ENCODE measurements around the gene C11orf98.

Gene C11orf98

DNA sequence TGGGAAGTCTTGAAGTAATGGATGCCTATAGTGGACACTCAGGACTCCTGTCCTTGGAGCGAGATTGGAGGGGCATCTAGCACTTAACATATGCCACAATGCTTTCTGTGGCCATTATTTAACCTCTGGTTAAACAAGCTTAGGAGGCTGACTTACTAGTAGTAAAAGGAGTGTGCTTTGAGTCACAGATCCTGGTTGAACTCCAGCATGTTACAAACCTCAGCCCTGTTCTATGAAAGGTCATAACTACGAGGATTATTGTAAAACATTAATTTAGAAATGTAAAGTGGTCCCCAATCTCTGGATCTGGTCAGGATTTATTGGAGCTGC, 8.2 kb upstream of the C11orf98 start:
- Histone ChIP-seq H3K27me3 (ENCODE audit: low read length) (no peaks in the 10 kb centered on the region), H3K4me3 (ENCODE audit: insufficient read depth, low read length, poor library complexity, severe bottlenecking) (no peak overlapping the region), H3K27ac (ENCODE audit: low read depth, low read length) (no peak overlapping the region; the same call in 1 of the 2 replicates), H3K9ac (ENCODE audit: low read length) (peak overlapping the region; percentile 81), H3K9me3 (ENCODE audit: insufficient read depth, low read length) (no peaks in the 10 kb centered on the region), H3K9me2 (replicated peaks; ENCODE audit: insufficient read depth, low read length) (no peaks in the 10 kb centered on the region), H2AFZ (ENCODE audit: low read depth, low read length, severe bottlenecking) (no peak overlapping the region), H4K20me1 (ENCODE audit: low read depth, low read length) (no peaks in the 10 kb centered on the region), H3F3A (ENCODE audit: insufficient read depth) (peaks cover 39% of the 10 kb centered on the region), H3K4me2 (ENCODE audit: low read depth, low read length, poor library complexity, severe bottlenecking) (peak overlapping the region; percentile 91), H3K79me2 (ENCODE audit: insufficient read depth, low read length) (peaks cover 38% of the 10 kb centered on the region), H3K36me3 (ENCODE audit: low read length) (no peaks in the 10 kb centered on the region)
- TF ChIP-seq, protein P1, sequence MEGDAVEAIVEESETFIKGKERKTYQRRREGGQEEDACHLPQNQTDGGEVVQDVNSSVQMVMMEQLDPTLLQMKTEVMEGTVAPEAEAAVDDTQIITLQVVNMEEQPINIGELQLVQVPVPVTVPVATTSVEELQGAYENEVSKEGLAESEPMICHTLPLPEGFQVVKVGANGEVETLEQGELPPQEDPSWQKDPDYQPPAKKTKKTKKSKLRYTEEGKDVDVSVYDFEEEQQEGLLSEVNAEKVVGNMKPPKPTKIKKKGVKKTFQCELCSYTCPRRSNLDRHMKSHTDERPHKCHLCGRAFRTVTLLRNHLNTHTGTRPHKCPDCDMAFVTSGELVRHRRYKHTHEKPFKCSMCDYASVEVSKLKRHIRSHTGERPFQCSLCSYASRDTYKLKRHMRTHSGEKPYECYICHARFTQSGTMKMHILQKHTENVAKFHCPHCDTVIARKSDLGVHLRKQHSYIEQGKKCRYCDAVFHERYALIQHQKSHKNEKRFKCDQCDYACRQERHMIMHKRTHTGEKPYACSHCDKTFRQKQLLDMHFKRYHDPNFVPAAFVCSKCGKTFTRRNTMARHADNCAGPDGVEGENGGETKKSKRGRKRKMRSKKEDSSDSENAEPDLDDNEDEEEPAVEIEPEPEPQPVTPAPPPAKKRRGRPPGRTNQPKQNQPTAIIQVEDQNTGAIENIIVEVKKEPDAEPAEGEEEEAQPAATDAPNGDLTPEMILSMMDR (IDR thresholded peaks at IDR 0.05; ENCODE audit: insufficient read depth, low read length, poor library complexity, severe bottlenecking): no peak
- TF ChIP-seq EZH2phosphoT487 (conservative IDR thresholded peaks at IDR 0.05; ENCODE audit: low read length): no peak

DNA sequence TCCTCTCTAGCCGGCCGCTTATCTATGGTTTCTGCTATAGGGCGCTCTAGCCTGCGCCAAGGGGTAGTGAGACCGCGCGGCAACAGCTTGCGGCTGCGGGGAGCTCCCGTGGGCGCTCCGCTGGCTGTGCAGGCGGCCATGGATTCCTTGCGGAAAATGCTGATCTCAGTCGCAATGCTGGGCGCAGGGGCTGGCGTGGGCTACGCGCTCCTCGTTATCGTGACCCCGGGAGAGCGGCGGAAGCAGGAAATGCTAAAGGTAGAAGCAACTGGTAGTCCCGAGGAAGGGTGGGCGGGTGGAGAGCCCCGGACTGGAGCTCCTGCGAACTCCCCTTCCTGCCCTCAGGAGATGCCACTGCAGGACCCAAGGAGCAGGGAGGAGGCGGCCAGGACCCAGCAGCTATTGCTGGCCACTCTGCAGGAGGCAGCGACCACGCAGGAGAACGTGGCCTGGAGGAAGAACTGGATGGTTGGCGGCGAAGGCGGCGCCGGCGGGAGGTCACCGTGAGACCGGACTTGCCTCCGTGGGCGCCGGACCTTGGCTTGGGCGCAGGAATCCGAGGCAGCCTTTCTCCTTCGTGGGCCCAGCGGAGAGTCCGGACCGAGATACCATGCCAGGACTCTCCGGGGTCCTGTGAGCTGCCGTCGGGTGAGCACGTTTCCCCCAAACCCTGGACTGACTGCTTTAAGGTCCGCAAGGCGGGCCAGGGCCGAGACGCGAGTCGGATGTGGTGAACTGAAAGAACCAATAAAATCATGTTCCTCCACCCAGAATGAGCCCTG, 6.8 kb upstream of the C11orf98 start, which contains the start of the genes LBHD1 and UQCC3:
Gene LBHD1, minus strand, starts transcription at position 660 of the 782 bp plus-strand sequence. CDS start 2,236 bp downstream, outside the sequence.
Gene UQCC3, plus strand, starts transcription at position 66 of the 782 bp plus-strand sequence. Its CDS starts 73 bp downstream, at position 139.
- H3K79me2 ChIP-seq (ENCODE audit: insufficient read depth, low read length): peaks cover 42% of the 10 kb centered on the region
- TF ChIP-seq EZH2phosphoT487 (conservative IDR thresholded peaks at IDR 0.05; ENCODE audit: low read length): no peak
- TF ChIP-seq, protein P1 (IDR thresholded peaks at IDR 0.05; ENCODE audit: insufficient read depth, low read length, poor library complexity, severe bottlenecking): no peak
- peak within 1 kb of the TSS; percentile 91 for H3K4me2 ChIP-seq (ENCODE audit: low read depth, low read length, poor library complexity, severe bottlenecking)
- no peaks in the 10 kb centered on the region for H4K20me1 ChIP-seq (ENCODE audit: low read depth, low read length)
- no peaks in the 10 kb centered on the region for H3K36me3 ChIP-seq (ENCODE audit: low read length)
- peak within 1 kb of the TSS; percentile 79 for H3K27ac ChIP-seq (ENCODE audit: low read depth, low read length)
- peak within 1 kb of the TSS; percentile 68 for H2AFZ ChIP-seq (ENCODE audit: low read depth, low read length, severe bottlenecking)
- H3K4me3 ChIP-seq (ENCODE audit: insufficient read depth, low read length, poor library complexity, severe bottlenecking): peak within 1 kb of the TSS; percentile 69
- peaks cover 49% of the 10 kb centered on the region for H3F3A ChIP-seq (ENCODE audit: insufficient read depth)
- H3K9me2 ChIP-seq (replicated peaks; ENCODE audit: insufficient read depth, low read length): no peaks in the 10 kb centered on the region
- H3K9ac ChIP-seq (ENCODE audit: low read length): peak within 1 kb of the TSS; percentile 81
- H3K9me3 ChIP-seq (ENCODE audit: insufficient read depth, low read length): no peaks in the 10 kb centered on the region
- no peaks in the 10 kb centered on the region for H3K27me3 ChIP-seq (ENCODE audit: low read length)

DNA sequence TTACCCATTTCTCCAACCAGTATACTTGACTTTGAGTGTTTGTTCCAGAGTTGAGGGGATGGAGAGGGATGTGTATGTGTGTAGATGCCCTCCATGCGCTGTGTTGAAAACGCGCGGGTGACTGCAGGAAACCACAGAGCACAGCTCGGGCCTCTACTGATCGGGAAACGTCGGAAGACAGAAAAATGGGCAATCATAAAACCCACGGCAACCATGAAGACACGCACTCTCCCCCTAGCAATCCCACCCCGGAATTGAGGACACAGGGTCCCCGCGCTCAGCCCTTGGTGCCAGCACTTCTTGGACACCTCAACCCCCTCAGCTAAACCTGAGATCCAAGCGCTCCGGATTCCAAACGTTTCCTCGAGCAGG, 6.2 kb upstream of the C11orf98 start:
- Histone ChIP-seq H3K9me3 (ENCODE audit: insufficient read depth, low read length) (no peaks in the 10 kb centered on the region), H4K20me1 (ENCODE audit: low read depth, low read length) (no peaks in the 10 kb centered on the region), H3K9me2 (replicated peaks; ENCODE audit: insufficient read depth, low read length) (no peaks in the 10 kb centered on the region), H3K4me2 (ENCODE audit: low read depth, low read length, poor library complexity, severe bottlenecking) (peak overlapping the region; percentile 91), H2AFZ (ENCODE audit: low read depth, low read length, severe bottlenecking) (peak overlapping the region; percentile 68), H3K79me2 (ENCODE audit: insufficient read depth, low read length) (peaks cover 48% of the 10 kb centered on the region), H3K27me3 (ENCODE audit: low read length) (no peaks in the 10 kb centered on the region), H3K4me3 (ENCODE audit: insufficient read depth, low read length, poor library complexity, severe bottlenecking) (peak overlapping the region; percentile 69), H3K27ac (ENCODE audit: low read depth, low read length) (peak overlapping the region; percentile 79), H3F3A (ENCODE audit: insufficient read depth) (peaks cover 55% of the 10 kb centered on the region), H3K9ac (ENCODE audit: low read length) (peak overlapping the region; percentile 81), H3K36me3 (ENCODE audit: low read length) (peaks cover 3% of the 10 kb centered on the region; the same call in 1 of the 2 replicates)
- no peak for TF ChIP-seq EZH2phosphoT487 (conservative IDR thresholded peaks at IDR 0.05; ENCODE audit: low read length)
- TF ChIP-seq, protein P1 (IDR thresholded peaks at IDR 0.05; ENCODE audit: insufficient read depth, low read length, poor library complexity, severe bottlenecking): no peak
